Activated CD4-positive, CD25-positive, alpha-beta regulatory T cell (primary cell): ENCODE measurements around the gene ITSN2.

Source experiments
- DNase-seq, 4 experiments: peaks; one replicate each; lab custom pipeline; 2025; lab: John Stamatoyannopoulos, UW

The ITSN2 gene

GRCh38 chr2:24269265-24269664, 91.1 kb downstream of the ITSN2 start:
- no peak for DNase-seq

- no peak for DNase-seq
Observed at GRCh38 chr2:24265212-24265611, 95.1 kb downstream of the ITSN2 start.

GRCh38 chr2:24262421-24262970, 97.8 kb downstream of the ITSN2 start:
- DNase-seq, result no peak

GRCh38 chr2:24261441-24261840, 98.9 kb downstream of the ITSN2 start:
- DNase-seq, result no peak

- DNase-seq, result no peak
Observed at GRCh38 chr2:24259316-24259715, 101.0 kb downstream of the ITSN2 start.

- DNase-seq, result no peak
Observed at GRCh38 chr2:24258718-24259117, 101.6 kb downstream of the ITSN2 start.

GRCh38 chr2:24253303-24253919, 106.9 kb downstream of the ITSN2 start:
- DNase-seq, result no peak

DNA sequence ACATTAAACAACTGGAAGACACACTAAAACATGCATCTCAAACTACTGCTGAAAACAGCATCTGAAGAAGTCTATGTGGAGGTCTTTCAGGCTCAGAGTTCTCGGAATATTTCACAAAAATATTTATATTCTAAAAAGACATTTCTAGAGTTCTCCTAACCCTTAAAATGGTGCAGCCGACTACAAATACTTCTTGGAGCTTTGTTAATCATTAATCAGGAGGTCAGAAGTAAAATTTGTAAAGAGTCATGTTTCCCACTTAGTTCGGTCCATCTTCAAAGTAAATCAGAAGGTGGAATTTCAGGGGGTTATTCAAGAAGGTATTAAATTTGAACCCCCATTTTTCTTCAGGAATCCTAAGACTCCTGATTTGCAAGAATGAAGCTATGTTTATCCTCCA, 112.7 kb downstream of the ITSN2 start:
- DNase-seq, result no peak

GRCh38 chr2:24247164-24247563, 113.2 kb downstream of the ITSN2 start:
- no peak for DNase-seq

GRCh38 chr2:24245986-24246776, 114.2 kb downstream of the ITSN2 start:
- no peak for DNase-seq

GRCh38 chr2:24241528-24241927, 118.8 kb downstream of the ITSN2 start:
- DNase-seq, result no peak

GRCh38 chr2:24239553-24239952, 120.8 kb downstream of the ITSN2 start:
- no peak for DNase-seq

DNA sequence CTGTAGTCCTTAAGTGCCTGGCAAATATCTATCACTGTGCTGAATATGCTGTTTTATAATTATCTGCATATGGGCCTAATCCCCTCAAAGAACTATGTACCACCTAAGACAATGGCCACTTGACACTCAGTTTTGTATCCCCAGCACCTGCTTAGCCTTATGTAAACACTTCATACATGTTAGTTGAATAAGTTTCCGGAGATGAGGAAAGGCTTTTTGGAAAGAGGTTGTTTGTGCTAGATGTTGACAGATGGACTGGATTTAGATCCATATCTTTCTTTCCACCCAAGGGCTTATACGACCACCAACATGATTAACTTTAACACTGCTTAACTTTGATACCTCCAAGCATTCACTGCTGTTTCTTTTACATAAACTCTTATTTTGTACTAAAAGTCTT, 122.2 kb downstream of the ITSN2 start:
- DNase-seq, result no peak

GRCh38 chr2:24237313-24237712, 123.0 kb downstream of the ITSN2 start:
- no peak for DNase-seq

DNA sequence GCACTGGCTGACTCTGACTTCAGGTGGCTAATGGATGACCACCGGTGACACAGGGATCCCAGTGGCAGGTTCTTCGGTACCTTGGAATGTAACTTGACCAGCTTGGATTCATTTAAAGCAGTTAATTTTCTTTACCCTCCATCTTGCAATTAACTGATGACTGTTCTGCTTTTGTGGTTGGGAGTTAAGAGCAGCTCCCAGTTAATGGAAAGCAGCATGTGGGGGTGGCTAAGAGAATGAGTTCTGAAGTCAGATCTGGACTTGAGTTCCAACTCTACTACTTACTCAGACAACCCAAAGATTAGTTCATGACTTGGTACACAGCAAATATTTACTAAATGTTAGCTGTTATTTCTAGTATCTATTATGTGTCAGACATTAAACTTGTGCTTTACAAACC, 127.0 kb downstream of the ITSN2 start:
- DNase-seq, result no peak

DNA sequence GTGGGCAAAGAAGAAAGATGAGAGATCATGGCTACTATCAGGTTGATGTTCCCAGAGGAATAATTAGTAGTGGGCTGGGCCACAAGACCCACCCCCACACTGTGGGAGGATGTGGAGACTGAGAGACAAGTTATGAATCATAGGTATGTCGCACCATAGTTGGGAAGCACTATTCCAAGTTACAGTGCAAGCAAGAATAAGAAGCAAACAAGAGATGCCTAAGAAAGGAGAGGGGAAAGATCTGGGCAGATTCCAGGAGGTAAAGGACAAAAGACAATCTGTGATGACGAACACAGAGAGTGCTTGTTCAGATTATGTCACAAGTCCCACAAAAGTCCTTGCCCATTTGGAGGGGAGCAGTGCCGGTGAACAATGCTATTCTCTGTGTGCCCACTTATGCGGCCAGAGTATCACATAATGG, 128.9 kb downstream of the ITSN2 start:
- DNase-seq, result no peak

DNA sequence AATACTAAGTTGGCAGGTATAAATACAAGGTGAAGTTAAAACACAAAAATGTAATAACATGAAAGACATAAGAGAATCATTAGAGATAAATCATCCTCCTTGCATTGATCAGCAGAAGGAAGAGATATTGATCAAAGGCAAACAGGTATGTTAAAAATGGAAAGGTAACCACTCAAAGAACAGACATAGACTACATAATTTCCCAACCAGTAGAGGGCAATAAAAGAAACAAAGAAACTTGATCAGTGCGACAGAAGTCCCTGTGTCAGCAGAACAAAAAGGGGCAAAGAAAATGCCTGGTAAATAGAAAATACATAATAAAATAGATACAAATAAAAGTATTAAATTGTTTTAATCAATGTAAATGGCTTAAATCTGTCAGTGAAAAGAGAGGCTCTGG, 131.9 kb downstream of the ITSN2 start:
- DNase-seq, result no peak

DNA sequence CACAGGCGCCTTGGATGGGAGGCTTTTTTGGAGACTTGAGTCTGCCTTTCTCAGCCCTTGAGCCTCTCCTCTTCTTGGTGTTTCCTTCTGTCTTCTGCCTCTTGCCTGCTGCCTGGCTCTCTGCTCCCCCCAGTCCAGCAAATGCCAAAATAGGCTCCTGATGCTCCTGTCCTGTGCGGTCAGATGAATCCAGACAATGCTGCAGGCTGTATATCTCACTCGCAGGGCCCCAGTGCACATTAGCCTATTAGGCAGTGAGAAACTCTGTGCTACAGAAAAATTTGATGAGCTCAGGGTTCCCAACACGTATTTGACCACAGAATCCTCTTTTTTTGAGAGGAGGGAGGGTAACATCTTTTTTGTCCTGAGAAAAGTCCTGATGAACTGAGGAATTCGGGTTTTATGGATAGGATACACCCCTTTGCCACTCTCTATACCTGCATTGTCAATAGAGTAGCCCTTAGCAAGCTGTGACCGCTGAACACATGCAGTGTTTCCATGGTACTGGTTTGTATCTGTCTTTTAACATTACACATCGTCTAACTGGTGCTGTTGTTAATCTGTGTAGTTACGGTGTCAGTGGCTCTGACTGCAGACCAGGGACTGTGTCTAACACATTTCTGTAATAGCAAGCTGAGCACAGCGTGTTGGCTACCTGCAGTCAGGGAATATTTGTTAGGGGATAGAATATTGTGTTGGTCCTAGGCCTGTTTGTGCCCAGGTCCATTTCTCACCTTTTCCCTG, 134.7 kb downstream of the ITSN2 start:
- DNase-seq, result no peak

DNA sequence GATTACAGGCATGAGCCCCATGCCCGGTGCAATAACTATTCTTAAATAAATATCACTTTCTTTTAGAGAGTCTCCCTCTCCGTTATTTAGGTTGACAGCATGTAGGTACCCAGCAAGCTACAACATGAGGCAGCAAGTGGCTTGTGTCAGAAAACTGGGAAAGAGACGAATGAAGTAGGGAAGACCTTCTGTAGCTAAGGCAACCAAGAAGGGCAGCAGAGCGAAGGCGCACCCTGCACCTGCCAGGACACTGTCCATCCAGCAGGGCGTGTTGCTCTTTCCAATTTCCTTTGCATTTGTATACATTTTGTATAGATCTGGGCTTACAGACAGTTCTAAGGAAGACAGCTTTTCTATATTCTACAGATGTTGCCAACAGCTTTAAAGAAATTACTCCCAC, 137.4 kb downstream of the ITSN2 start:
- DNase-seq, result no peak

DNA sequence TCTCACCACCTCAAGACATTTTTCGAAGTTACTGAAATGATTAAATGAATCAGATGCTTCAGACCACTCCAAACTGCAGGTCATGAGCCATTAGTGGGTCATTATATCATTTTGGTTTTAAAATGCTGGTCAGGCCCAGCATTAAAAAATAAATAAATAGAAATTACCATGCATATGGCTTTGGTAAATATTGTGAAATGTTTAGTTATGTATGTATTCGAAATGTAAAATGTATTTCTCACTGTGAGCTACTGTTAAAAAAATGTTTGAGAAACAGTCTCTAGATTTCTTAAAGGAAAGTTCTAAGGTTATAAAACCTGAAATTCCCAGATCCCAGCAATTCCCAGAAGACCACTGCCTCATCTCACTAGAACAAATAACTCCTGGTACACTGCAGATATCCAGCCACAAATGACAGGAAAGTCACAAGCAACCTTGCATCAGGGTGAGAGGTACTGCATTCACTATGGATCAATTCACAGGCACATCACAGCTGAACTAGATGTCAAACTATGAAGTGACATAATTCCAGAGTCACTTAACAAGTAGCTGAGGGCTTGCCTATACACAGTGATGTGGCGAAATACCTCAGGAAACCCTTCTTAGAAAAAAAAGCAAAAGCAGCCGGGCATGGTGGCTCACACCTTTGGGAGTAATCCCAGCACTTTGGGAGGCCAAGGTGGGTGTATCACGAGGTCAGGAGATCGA, 138.8 kb downstream of the ITSN2 start:
- DNase-seq, result no peak

DNA sequence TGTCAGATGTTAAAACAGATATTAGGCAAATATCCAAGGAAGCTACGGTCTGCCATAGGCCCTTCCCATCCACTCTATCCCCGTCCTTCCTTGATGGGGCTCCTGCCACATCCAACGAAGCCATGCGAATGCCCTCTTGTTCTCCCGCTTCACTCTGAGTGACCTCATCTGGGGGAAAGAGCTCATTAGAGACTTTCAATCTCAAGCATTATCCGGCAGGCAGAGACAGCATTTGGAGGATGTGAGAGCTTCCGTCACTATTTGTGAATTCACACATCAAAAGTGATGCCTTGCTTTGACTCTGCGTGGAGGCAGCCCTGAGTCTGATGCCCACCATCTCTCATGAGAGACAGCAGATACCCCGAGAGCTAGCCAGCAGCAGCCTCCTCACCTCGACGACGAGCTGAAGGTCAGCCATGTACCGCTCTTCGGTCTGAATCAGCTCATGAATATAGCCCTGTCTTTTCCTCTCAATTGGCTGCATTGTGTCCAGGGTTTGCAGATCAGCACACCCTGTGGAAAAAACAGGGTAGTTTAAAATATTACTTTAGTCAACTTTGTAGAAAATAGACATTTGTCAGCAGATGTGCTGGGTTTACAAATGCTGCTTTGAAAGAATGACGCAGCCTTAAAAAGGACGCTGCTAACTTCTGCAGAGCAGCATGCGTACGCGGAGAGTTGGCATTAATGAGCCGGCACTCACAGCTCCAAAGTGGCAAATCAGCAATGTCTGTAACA, 139.6 kb downstream of the ITSN2 start:
- no peak for DNase-seq
